ENCODE measurements around the gene BANF1.

- TF ChIP-seq RARB (CRISPR knock-in tag; IDR thresholded peaks at IDR 0.05) (no peak), ARNTL (CRISPR knock-in tag; IDR thresholded peaks at IDR 0.05; ENCODE audit: borderline replicate concordance, low read depth) (no peak), BACH2 (CRISPR knock-in tag; IDR thresholded peaks at IDR 0.05; ENCODE audit: borderline replicate concordance) (no peak), PATZ1 (CRISPR knock-in tag; IDR thresholded peaks at IDR 0.05; ENCODE audit: borderline replicate concordance) (no peak), ISL1 (CRISPR knock-in tag; IDR thresholded peaks at IDR 0.05) (no peak), TCF4 (CRISPR knock-in tag; IDR thresholded peaks at IDR 0.05; ENCODE audit: borderline replicate concordance) (no peak), TSHZ2 (CRISPR knock-in tag; IDR thresholded peaks at IDR 0.05) (no peak), ZNF70 (CRISPR knock-in tag; IDR thresholded peaks at IDR 0.05) (no peak), ZFP30 (CRISPR knock-in tag; IDR thresholded peaks at IDR 0.05) (no peak), ESRRG (CRISPR knock-in tag; IDR thresholded peaks at IDR 0.05) (no peak), TOX (CRISPR knock-in tag; IDR thresholded peaks at IDR 0.05; ENCODE audit: borderline replicate concordance) (no peak)
Measured at GRCh38 chr11:65983589-65983987, 18.7 kb upstream of the BANF1 start.
